Neuronal stem cell (in vitro differentiated cells): Measurements from ENCODE around the gene EEPD1.

Experiments
- DNase-seq: peaks from one replicate; pipeline ENCODE4 v3.0.0-alpha.2; 2013; ENCODE audit warnings: low spot score
- H2AFZ ChIP-seq: one replicate; pipeline ENCODE4 v1.6.1; 2013; ENCODE audit warnings: mild to moderate bottlenecking, low read length, inconsistent platforms
- H2AK5ac ChIP-seq: 2 replicates; pipeline ENCODE4 v1.6.1; 2013; ENCODE audit warnings: low read depth, mild to moderate bottlenecking, inconsistent platforms, low read length, moderate library complexity, mixed read lengths
- H2BK120ac ChIP-seq: 2 replicates; pipeline ENCODE4 v1.6.1; 2013; ENCODE audit warnings: low read depth, mild to moderate bottlenecking, inconsistent platforms, low read length, moderate library complexity, mixed read lengths
- H2BK12ac ChIP-seq: one replicate; pipeline ENCODE4 v1.6.1; 2013; ENCODE audit warnings: low read length, inconsistent platforms
- H2BK15ac ChIP-seq: 2 replicates; pipeline ENCODE4 v1.6.1; 2013; ENCODE audit warnings: mild to moderate bottlenecking, low read length, inconsistent platforms, mixed read lengths
- H2BK5ac ChIP-seq: one replicate; pipeline ENCODE4 v1.6.1; 2013; ENCODE audit warnings: inconsistent platforms, mild to moderate bottlenecking, low read length, moderate library complexity
- H3K14ac ChIP-seq: one replicate; pipeline ENCODE4 v1.6.1; 2013; ENCODE audit warnings: low read length, inconsistent platforms
- H3K18ac ChIP-seq: 2 replicates; pipeline ENCODE4 v1.6.1; 2013; ENCODE audit warnings: low read length, inconsistent platforms
- H3K23ac ChIP-seq: 2 replicates; pipeline ENCODE4 v1.6.1; 2013; ENCODE audit warnings: low read depth, mild to moderate bottlenecking, mixed read lengths, low read length, inconsistent platforms; ENCODE audit not compliant: poor library complexity
- H3K27ac ChIP-seq: replicated peaks from 3 replicates; pipeline ENCODE4 v1.5.1; 2013; ENCODE audit warnings: low read length, inconsistent platforms
- H3K27me3 ChIP-seq, 3 experiments: 2 replicates each; pipeline ENCODE4 v1.6.1; 2013; ENCODE audit warnings: low read length in 3 of 3, mild to moderate bottlenecking in 2 of 3, inconsistent platforms in 1 of 3, low read depth in 1 of 3, mixed read lengths in 1 of 3, moderate library complexity in 1 of 3; ENCODE audit not compliant: control insufficient read depth in 3 of 3, insufficient read depth in 3 of 3
- H3K36me3 ChIP-seq, 2 donors: replicated peaks in 1 of 2; 2 replicates each; pipeline ENCODE4 v1.6.1; 2013; ENCODE audit warnings: low read length in 2 of 2; ENCODE audit not compliant: control insufficient read depth in 2 of 2, insufficient read depth in 2 of 2
- H3K4ac ChIP-seq: 2 replicates; pipeline ENCODE4 v1.6.1; 2013; ENCODE audit warnings: inconsistent platforms, mild to moderate bottlenecking, low read length, moderate library complexity
- H3K4me1 ChIP-seq, 2 donors: 1 replicate in 1 of 2; 2 replicates in 1 of 2; pipeline ENCODE4 v1.6.1; 2013; ENCODE audit warnings: low read length in 2 of 2, low read depth in 1 of 2; ENCODE audit not compliant: control insufficient read depth in 2 of 2, insufficient read depth in 1 of 2
- H3K4me2 ChIP-seq: one replicate; pipeline ENCODE4 v1.6.1; 2013; ENCODE audit warnings: mild to moderate bottlenecking, low read length, inconsistent platforms; ENCODE audit not compliant: insufficient read depth, poor library complexity, severe bottlenecking
- H3K4me3 ChIP-seq, 2 donors: 2 replicates each; pipeline ENCODE4 v1.5.1; 2013; ENCODE audit warnings: low read length in 2 of 2, mild to moderate bottlenecking in 2 of 2, inconsistent platforms in 1 of 2, moderate library complexity in 1 of 2
- H3K79me1 ChIP-seq: one replicate; pipeline ENCODE4 v1.6.1; 2013; ENCODE audit warnings: low read depth, mild to moderate bottlenecking, inconsistent platforms, low read length, moderate library complexity
- H3K9ac ChIP-seq: one replicate; pipeline ENCODE4 v1.6.1; 2013; ENCODE audit warnings: mild to moderate bottlenecking, low read depth, low read length, inconsistent platforms; ENCODE audit not compliant: poor library complexity
- H3K9me3 ChIP-seq, 2 donors: replicated peaks in 1 of 2; 2 replicates each; pipeline versions ENCODE3 to v1.6.1; 2013; ENCODE audit warnings: low read length in 2 of 2, mild to moderate bottlenecking in 2 of 2, inconsistent platforms in 1 of 2, low read depth in 1 of 2, mixed read lengths in 1 of 2, moderate library complexity in 1 of 2; ENCODE audit not compliant: control insufficient read depth in 2 of 2, insufficient read depth in 1 of 2
- H4K8ac ChIP-seq: one replicate; pipeline ENCODE4 v1.6.1; 2013; ENCODE audit warnings: low read depth, mild to moderate bottlenecking, inconsistent platforms, low read length, moderate library complexity
- H4K91ac ChIP-seq: one replicate; pipeline ENCODE4 v1.6.1; 2013; ENCODE audit warnings: low read length, low read depth, mild to moderate bottlenecking, inconsistent platforms; ENCODE audit not compliant: poor library complexity
- WGBS, 2 donors: extraction: QIAGEN DNeasy Blood & Tissue Kit; methylation state at CpG; one replicate each; pipeline ENCODE4 v1.1.7; 2013; ENCODE audit warnings: missing lambda C conversion rate in 2 of 2, mixed read lengths in 1 of 2; ENCODE audit not compliant: insufficient read length in 2 of 2, insufficient replicate concordance in 1 of 2; ENCODE audit errors: extremely low coverage in 2 of 2; 5-methylcytosine and 5-hydroxymethylcytosine counted together

The EEPD1 gene

GRCh38 chr7:36309301-36309700 lies 156.2 kb downstream of the EEPD1 start:
- Histone ChIP-seq H3K18ac (peak overlapping the region; percentile 1), H2AK5ac (no peak overlapping the region), H3K4me3 (peak overlapping the region in 1 of 2 donors; percentile 4), H3K9me3 (no peaks in the 10 kb centered on the region), H3K27ac (no peak overlapping the region), H3K23ac (no peak overlapping the region), H3K4me1 (peaks cover 5 to 7% of the 10 kb centered on the region in 2 donors), H2BK12ac (no peak overlapping the region), H3K79me1 (no peaks in the 10 kb centered on the region), H2BK5ac (no peak overlapping the region), H3K14ac (no peak overlapping the region), H4K91ac (no peak overlapping the region), H3K36me3 (no peaks in the 10 kb centered on the region), H2BK120ac (no peak overlapping the region), H3K4me2 (no peak overlapping the region), H2AFZ (peak overlapping the region; percentile 56), H3K27me3 (peaks cover 0 to 2% (median 0%) of the 10 kb centered on the region in 3 experiments), H2BK15ac (no peak overlapping the region), H3K9ac (no peak overlapping the region), H3K4ac (no peak overlapping the region), H4K8ac (no peak overlapping the region)
- no CpG with 5 or more reads among the region's 9 CpGs for WGBS, 2 donors
- no peak for DNase-seq

GRCh38 chr7:36309716-36310115 lies 156.7 kb downstream of the EEPD1 start:
- no peak overlapping the region for H2BK120ac ChIP-seq
- peaks cover 0 to 2% (median 0%) of the 10 kb centered on the region in 3 experiments for H3K27me3 ChIP-seq
- WGBS, 2 donors: no CpG with 5 or more reads among the region's 8 CpGs
- H3K36me3 ChIP-seq: no peaks in the 10 kb centered on the region
- peak overlapping the region; percentile 56 for H2AFZ ChIP-seq
- H3K27ac ChIP-seq: no peak overlapping the region
- H3K18ac ChIP-seq: peak overlapping the region; percentile 1
- H3K4ac ChIP-seq: no peak overlapping the region
- H3K9ac ChIP-seq: no peak overlapping the region
- no peaks in the 10 kb centered on the region for H3K79me1 ChIP-seq
- no peak for DNase-seq
- no peak overlapping the region for H2AK5ac ChIP-seq
- no peak overlapping the region for H3K23ac ChIP-seq
- no peak overlapping the region for H2BK15ac ChIP-seq
- no peak overlapping the region for H2BK12ac ChIP-seq
- peak overlapping the region in 1 of 2 donors; percentile 4 for H3K4me3 ChIP-seq
- no peak overlapping the region for H2BK5ac ChIP-seq
- no peak overlapping the region for H4K8ac ChIP-seq
- no peak overlapping the region for H3K14ac ChIP-seq
- no peak overlapping the region for H3K4me2 ChIP-seq
- H4K91ac ChIP-seq: no peak overlapping the region
- H3K9me3 ChIP-seq: no peaks in the 10 kb centered on the region
- H3K4me1 ChIP-seq: peaks cover 3% of the 10 kb centered on the region in 2 donors

GRCh38 chr7:36310897-36311296 lies 157.8 kb downstream of the EEPD1 start:
- H3K23ac ChIP-seq: no peak overlapping the region
- H3K9ac ChIP-seq: no peak overlapping the region
- H2BK15ac ChIP-seq: no peak overlapping the region
- H3K4me1 ChIP-seq: peaks cover under 1 to 4% of the 10 kb centered on the region in 2 donors
- H2AFZ ChIP-seq: peak overlapping the region; percentile 10
- H2BK120ac ChIP-seq: no peak overlapping the region
- H3K18ac ChIP-seq: no peak overlapping the region
- no peak for DNase-seq
- no peaks in the 10 kb centered on the region for H3K36me3 ChIP-seq
- H3K4ac ChIP-seq: no peak overlapping the region
- no peak overlapping the region for H2AK5ac ChIP-seq
- no peak overlapping the region for H3K27ac ChIP-seq
- H2BK12ac ChIP-seq: no peak overlapping the region
- no peak overlapping the region for H3K4me2 ChIP-seq
- no peaks in the 10 kb centered on the region for H3K9me3 ChIP-seq
- no peak overlapping the region for H4K91ac ChIP-seq
- H2BK5ac ChIP-seq: no peak overlapping the region
- no peak overlapping the region for H3K14ac ChIP-seq
- peaks cover 0 to 2% (median 0%) of the 10 kb centered on the region in 3 experiments for H3K27me3 ChIP-seq
- no CpG with 5 or more reads among the region's 8 CpGs for WGBS, 2 donors
- no peaks in the 10 kb centered on the region for H3K79me1 ChIP-seq
- H3K4me3 ChIP-seq: no peak overlapping the region
- no peak overlapping the region for H4K8ac ChIP-seq

GRCh38 chr7:36311539-36311938 lies 158.5 kb downstream of the EEPD1 start:
- H3K23ac ChIP-seq: no peak overlapping the region
- peaks cover 4% of the 10 kb centered on the region in 2 donors for H3K4me1 ChIP-seq
- H3K4me3 ChIP-seq: no peak overlapping the region
- peak overlapping the region; percentile 74 for H3K18ac ChIP-seq
- H3K9ac ChIP-seq: no peak overlapping the region
- no peak overlapping the region for H2BK120ac ChIP-seq
- peaks cover 0 to 2% (median 0%) of the 10 kb centered on the region in 3 experiments for H3K27me3 ChIP-seq
- H3K27ac ChIP-seq: no peak overlapping the region
- no peak overlapping the region for H4K91ac ChIP-seq
- no peaks in the 10 kb centered on the region for H3K9me3 ChIP-seq
- no peak overlapping the region for H2BK15ac ChIP-seq
- H2BK5ac ChIP-seq: no peak overlapping the region
- no peak overlapping the region for H2BK12ac ChIP-seq
- no CpG with 5 or more reads among the region's 7 CpGs for WGBS, 2 donors
- H2AFZ ChIP-seq: no peak overlapping the region
- no peak overlapping the region for H3K14ac ChIP-seq
- no peak overlapping the region for H4K8ac ChIP-seq
- DNase-seq: no peak
- H3K79me1 ChIP-seq: no peaks in the 10 kb centered on the region
- H3K36me3 ChIP-seq: no peaks in the 10 kb centered on the region
- H3K4me2 ChIP-seq: no peak overlapping the region
- no peak overlapping the region for H3K4ac ChIP-seq
- H2AK5ac ChIP-seq: peak overlapping the region; percentile 7
